Thyroid gland (tissue), 4 donors: ENCODE measurements around the gene BCAS3. TPM values are rescaled to one million over a fixed set of nuclear protein-coding genes. Genes with fewer than 3 reads are reported as not detected.

Source experiments
- DNase-seq, 2 donors: peaks; one replicate each; pipeline ENCODE4 v3.0.0-alpha.2; 2019
- H3K27ac ChIP-seq, 3 donors: fragments of 200-600 bp; sonication (generic); 1 replicate in 2 of 3; 2 replicates in 1 of 3; pipeline ENCODE4 v1.5.1; 2016 to 2019; ENCODE audit warnings: mild to moderate bottlenecking in 1 of 3, moderate library complexity in 1 of 3
- H3K27me3 ChIP-seq: fragments of 200-600 bp; sonication (generic); one replicate; pipeline ENCODE4 v1.5.1; 2019
- H3K36me3 ChIP-seq, 2 donors: fragments of 200-600 bp; sonication (generic); one replicate each; pipeline ENCODE4 v1.5.1; 2016 to 2019
- H3K4me1 ChIP-seq, 2 donors: fragments of 200-600 bp; sonication (generic); one replicate each; pipeline ENCODE4 v1.5.1; 2017 to 2019
- H3K4me3 ChIP-seq, 3 donors: fragments of 200-600 bp; sonication (generic); replicated peaks in 1 of 3; 1 replicate in 2 of 3; 2 replicates in 1 of 3; pipeline ENCODE4 v1.5.1; 2016; ENCODE audit warnings: mild to moderate bottlenecking in 1 of 3
- H3K9me3 ChIP-seq: fragments of 200-600 bp; sonication (generic); one replicate; pipeline ENCODE4 v1.5.1; 2017
- CTCF ChIP-seq, 6 experiments: fragments of 200-600 bp in 3 of 6; fragments of 450-650 bp in 3 of 6; sonication (generic) in 3 of 6; IDR thresholded peaks; one replicate each; pipeline ENCODE4 v1.5.1; 2016 to 2019; ENCODE audit warnings: antibody characterized with exemption in 6 of 6, mild to moderate bottlenecking in 2 of 6, inconsistent platforms in 1 of 6, moderate library complexity in 1 of 6
- POLR2A ChIP-seq, 2 donors: fragments of 450-650 bp; IDR thresholded peaks; one replicate each; pipeline ENCODE4 v1.6.1; 2017; ENCODE audit warnings: antibody characterized with exemption in 2 of 2, mild to moderate bottlenecking in 2 of 2, moderate library complexity in 1 of 2
- WGBS, 2 donors: methylation state at CpG; one replicate each; pipeline ENCODE4 v1.1.5; 2017; 5-methylcytosine and 5-hydroxymethylcytosine counted together
- intact Hi-C: fragments of 100-400 bp; cut with DNase I; formaldehyde crosslinking; loops from one replicate; pipeline ENCODE4 v1.15.1; 2023
- total RNA-seq, 4 donors: library from RNA; depleted of rRNA; stranded (reverse); fragments of >200 nt; gene quantifications; one replicate each; pipeline ENCODE4 v1.2.3, GENCODE V29; 2016

Gene BCAS3
- total RNA-seq, 4 donors from 2014 or later = 41.8 to 78.7 (median 51.6) TPM

- 97 to 98% methylated on average over 2 of the region's 2 CpGs for WGBS, 2 donors
- intact Hi-C loops = no loop called here
Measured at GRCh38 chr17:61230461-61230860, 552.8 kb downstream of the BCAS3 start.

GRCh38 chr17:61230972-61231820 is 553.5 kb downstream of the BCAS3 start:
- Histone ChIP-seq H3K4me1 (peaks cover 23% of the 10 kb centered on the region in 2 donors), H3K36me3 (no peaks in the 10 kb centered on the region), H3K27me3 (no peaks in the 10 kb centered on the region), H3K27ac (no peak overlapping the region), H3K9me3 (no peaks in the 10 kb centered on the region), H3K4me3 (no peak overlapping the region)
- intact Hi-C loops = no loop called here
- no peak for DNase-seq
- 89 to 90% methylated on average over 4 of the region's 4 CpGs for WGBS, 2 donors
- TF ChIP-seq CTCF (IDR thresholded peaks at IDR 0.05) = no peak
- TF ChIP-seq POLR2A (IDR thresholded peaks at IDR 0.05) = no peak

More at GRCh38 chr17:61230461-61230860, 552.8 kb downstream of the BCAS3 start:
- no peak for DNase-seq
- no peak for TF ChIP-seq POLR2A (IDR thresholded peaks at IDR 0.05)
- no peak for TF ChIP-seq CTCF (IDR thresholded peaks at IDR 0.05)
- Histone ChIP-seq H3K27me3 (no peaks in the 10 kb centered on the region), H3K27ac (no peak overlapping the region), H3K36me3 (no peaks in the 10 kb centered on the region), H3K4me1 (peaks cover 24 to 26% of the 10 kb centered on the region in 2 donors), H3K4me3 (no peak overlapping the region), H3K9me3 (no peaks in the 10 kb centered on the region)

GRCh38 chr17:61232871-61233270 is 555.2 kb downstream of the BCAS3 start:
- 93 to 98% methylated on average over 3 of the region's 3 CpGs for WGBS, 2 donors
- Histone ChIP-seq H3K4me1 (peaks cover 23 to 30% of the 10 kb centered on the region in 2 donors), H3K27ac (no peak overlapping the region), H3K4me3 (no peak overlapping the region), H3K36me3 (no peaks in the 10 kb centered on the region), H3K27me3 (no peaks in the 10 kb centered on the region), H3K9me3 (no peaks in the 10 kb centered on the region)
- intact Hi-C loops = no loop called here
- no peak for DNase-seq
- TF ChIP-seq CTCF (IDR thresholded peaks at IDR 0.05) = no peak
- no peak for TF ChIP-seq POLR2A (IDR thresholded peaks at IDR 0.05)

- H3K36me3 ChIP-seq = no peaks in the 10 kb centered on the region
- H3K4me3 ChIP-seq = no peak overlapping the region
- peaks cover 30 to 42% of the 10 kb centered on the region in 2 donors for H3K4me1 ChIP-seq
- intact Hi-C loops = no loop called here
- H3K9me3 ChIP-seq = no peaks in the 10 kb centered on the region
- TF ChIP-seq POLR2A (IDR thresholded peaks at IDR 0.05) (no peak), CTCF (IDR thresholded peaks at IDR 0.05) (no peak)
- DNase-seq = no peak
- WGBS, 2 donors = 100% methylated on average over 1 of the region's 1 CpG
- H3K27ac ChIP-seq = peak overlapping the region; percentile 70 to 89 (median 85)
- no peaks in the 10 kb centered on the region for H3K27me3 ChIP-seq
Measured at GRCh38 chr17:61233991-61234750, 556.5 kb downstream of the BCAS3 start.
